RWPE1 (cell line): ENCODE data around the gene ANKRD31.
A peak's percentile ranks its signal among the peaks of the same experiment; 100 is the strongest.

ENCODE experiments used
- CTCF ChIA-PET: fragments of 350-600 bp; sonication (Branson Sonifier 250); formaldehyde crosslinking; extraction: SDS; loops from one replicate; lab custom pipeline; 2021; lab: Yijun Ruan, JAX
- POLR2A ChIA-PET: fragments of 400-600 bp; formaldehyde crosslinking; extraction: SDS; loops from one replicate; lab custom pipeline; 2020; ENCODE audit warnings: antibody characterized with exemption; ENCODE audit not compliant: low non-redundant PET; lab: Yijun Ruan, JAX
- DNase-seq: peaks from one replicate; pipeline ENCODE4 v3.0.0; 2012; ENCODE audit warnings: low spot score
- H3K27ac ChIP-seq: fragments of 450-650 bp; 2 replicates; pipeline ENCODE4 v1.5.1; 2017
- TF ChIP-seq, protein P1 (sequence below): fragments of 450-650 bp; conservative IDR thresholded peaks from 2 replicates; pipeline ENCODE4 v1.5.1; 2017; ENCODE audit warnings: low read depth, mild to moderate bottlenecking

The ANKRD31 gene

GRCh38 chr5:75059912-75060545, 176.6 kb downstream of the ANKRD31 start:
- TF ChIP-seq, protein P1, sequence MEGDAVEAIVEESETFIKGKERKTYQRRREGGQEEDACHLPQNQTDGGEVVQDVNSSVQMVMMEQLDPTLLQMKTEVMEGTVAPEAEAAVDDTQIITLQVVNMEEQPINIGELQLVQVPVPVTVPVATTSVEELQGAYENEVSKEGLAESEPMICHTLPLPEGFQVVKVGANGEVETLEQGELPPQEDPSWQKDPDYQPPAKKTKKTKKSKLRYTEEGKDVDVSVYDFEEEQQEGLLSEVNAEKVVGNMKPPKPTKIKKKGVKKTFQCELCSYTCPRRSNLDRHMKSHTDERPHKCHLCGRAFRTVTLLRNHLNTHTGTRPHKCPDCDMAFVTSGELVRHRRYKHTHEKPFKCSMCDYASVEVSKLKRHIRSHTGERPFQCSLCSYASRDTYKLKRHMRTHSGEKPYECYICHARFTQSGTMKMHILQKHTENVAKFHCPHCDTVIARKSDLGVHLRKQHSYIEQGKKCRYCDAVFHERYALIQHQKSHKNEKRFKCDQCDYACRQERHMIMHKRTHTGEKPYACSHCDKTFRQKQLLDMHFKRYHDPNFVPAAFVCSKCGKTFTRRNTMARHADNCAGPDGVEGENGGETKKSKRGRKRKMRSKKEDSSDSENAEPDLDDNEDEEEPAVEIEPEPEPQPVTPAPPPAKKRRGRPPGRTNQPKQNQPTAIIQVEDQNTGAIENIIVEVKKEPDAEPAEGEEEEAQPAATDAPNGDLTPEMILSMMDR, result no peak
- POLR2A ChIA-PET, result no interaction called here
- CTCF ChIA-PET, result interaction anchor here (0.6 to 1.2 kb wide), 4 partner anchors 14 to 239 kb away, joined by 3 to 6 read pairs (median 4); no protein-coding TSS in a partner anchor
- DNase-seq, result no peak
- no peak overlapping the region for H3K27ac ChIP-seq

- no peak for DNase-seq
- TF ChIP-seq, protein P1, result no peak
- POLR2A ChIA-PET, result no interaction called here
- H3K27ac ChIP-seq, result no peak overlapping the region
- CTCF ChIA-PET, result interaction anchor here (1.0 to 1.2 kb wide), 2 partner anchors 15 to 133 kb away, joined by 3 read pairs; no protein-coding TSS in a partner anchor
Observed at GRCh38 chr5:75058986-75059535, 177.6 kb downstream of the ANKRD31 start.

DNA sequence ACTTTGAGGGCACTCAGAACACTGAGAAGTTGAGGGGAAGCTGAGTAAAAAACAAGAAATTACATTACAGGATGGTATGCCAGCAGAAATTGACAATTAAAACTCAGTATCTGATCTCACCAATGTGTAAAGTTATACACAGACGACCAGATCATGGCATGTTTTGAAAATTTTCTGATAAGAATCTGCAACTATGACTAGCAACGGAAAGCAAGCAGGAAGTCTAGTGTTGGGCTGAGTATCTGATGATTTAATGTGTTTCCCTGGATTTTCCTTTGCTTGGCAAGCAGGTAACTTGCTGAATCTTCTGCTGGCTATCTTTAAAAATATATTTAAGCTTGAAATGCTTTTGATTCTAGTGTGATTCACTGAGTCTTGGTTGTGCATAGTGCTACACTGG, 179.1 kb downstream of the ANKRD31 start:
- ChIA-PET CTCF (interaction anchor here (0.7 to 0.9 kb wide), 2 partner anchors 16 to 149 kb away, joined by 4 read pairs; no protein-coding TSS in a partner anchor), POLR2A (no interaction called here)
- DNase-seq, result no peak
- TF ChIP-seq, protein P1, result no peak
- H3K27ac ChIP-seq, result no peak overlapping the region

- TF ChIP-seq, protein P1, result no peak
- ChIA-PET CTCF (interaction anchor here (0.6 to 1.2 kb wide), 2 partner anchors 64 to 368 kb away, joined by 3 to 5 read pairs; no protein-coding TSS in a partner anchor), POLR2A (interaction anchor here (0.7 kb wide), 1 partner anchor 348 kb away, joined by 3 read pairs; no protein-coding TSS in a partner anchor)
- no peak for DNase-seq
- H3K27ac ChIP-seq, result no peak overlapping the region
Observed at GRCh38 chr5:75055727-75056144, 180.9 kb downstream of the ANKRD31 start.

DNA sequence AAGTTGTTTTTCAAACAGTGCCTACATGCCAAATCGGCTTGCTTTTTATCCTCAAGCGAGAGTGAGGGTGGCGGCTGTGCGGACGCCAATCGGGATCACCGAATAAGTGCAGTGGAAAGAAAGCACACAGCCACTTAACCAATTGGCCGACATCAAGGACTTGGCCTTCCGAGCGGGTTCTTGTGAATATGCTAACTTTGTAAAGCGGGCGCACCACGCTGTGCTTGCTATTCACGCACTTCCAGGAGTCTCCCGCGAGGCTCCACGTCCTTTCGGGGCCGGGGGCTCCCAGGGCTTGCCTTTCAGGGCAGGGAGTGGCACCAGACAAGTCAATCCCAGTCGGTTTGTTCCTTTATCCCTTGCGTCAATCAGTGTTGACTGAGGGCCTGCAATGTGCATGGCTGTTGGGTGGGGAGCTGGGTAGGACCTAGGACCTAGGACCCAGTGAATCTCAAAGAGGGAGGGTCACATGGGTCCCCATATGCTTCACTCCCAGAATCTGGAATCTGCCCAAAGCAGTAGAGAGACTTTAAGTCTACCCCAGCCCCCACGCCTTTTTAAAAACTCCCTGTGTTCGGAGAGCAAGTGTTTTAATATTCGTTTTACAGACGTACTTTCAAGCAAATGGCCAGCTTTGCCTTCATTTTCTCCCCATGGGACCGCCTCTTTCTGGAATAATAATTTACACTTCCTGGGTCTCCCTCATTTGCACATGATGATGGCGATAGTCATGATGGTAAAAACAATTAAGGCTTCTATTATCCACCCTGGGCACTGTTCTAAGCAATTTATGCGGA, 182.3 kb downstream of the ANKRD31 start:
- peak overlapping the region; percentile 87 for H3K27ac ChIP-seq
- ChIA-PET POLR2A (interaction anchor here (0.6 to 1.0 kb wide), 3 partner anchors 17 to 182 kb away, joined by 3 to 7 read pairs (median 3); partner anchors contain the start of gene ANKRD31), CTCF (interaction anchor here (0.6 to 1.5 kb wide), 10 partner anchors 12 to 781 kb away, joined by 3 to 8 read pairs (median 3); no protein-coding TSS in a partner anchor)
- no peak for DNase-seq
- TF ChIP-seq, protein P1, result no peak
